ENCODE measurements around the gene TAF1D.

TAF1D gene

GRCh38 chr11:93719310-93719709, 22.0 kb downstream of the TAF1D start:
- no peak for DNase-seq

DNA sequence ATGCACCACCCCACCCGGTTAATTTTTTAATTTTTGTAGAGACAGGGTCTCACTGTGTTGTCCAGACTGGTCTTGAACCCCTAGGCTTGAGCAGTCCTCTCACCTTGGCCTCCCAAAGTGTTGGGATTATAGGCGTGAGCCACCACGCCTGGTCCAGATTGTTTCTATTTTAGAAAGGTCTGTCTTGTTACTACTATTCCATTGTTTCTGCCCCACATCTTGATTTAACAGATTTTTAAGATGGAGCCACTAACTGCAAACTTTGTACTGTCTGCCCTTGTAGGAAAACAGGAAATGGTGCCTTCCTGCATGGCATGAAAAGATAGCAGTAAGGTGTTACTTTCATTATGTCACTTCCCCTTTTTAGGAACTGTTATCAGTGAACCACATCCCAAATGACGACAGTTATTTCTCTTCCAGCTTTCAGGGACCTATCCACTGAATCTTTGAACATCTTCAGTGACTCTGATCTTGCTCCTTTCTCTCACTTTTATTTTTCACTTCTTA, 23.2 kb downstream of the TAF1D start:
- DNase-seq = no peak

GRCh38 chr11:93717501-93717900, 23.8 kb downstream of the TAF1D start:
- no peak for DNase-seq

DNA sequence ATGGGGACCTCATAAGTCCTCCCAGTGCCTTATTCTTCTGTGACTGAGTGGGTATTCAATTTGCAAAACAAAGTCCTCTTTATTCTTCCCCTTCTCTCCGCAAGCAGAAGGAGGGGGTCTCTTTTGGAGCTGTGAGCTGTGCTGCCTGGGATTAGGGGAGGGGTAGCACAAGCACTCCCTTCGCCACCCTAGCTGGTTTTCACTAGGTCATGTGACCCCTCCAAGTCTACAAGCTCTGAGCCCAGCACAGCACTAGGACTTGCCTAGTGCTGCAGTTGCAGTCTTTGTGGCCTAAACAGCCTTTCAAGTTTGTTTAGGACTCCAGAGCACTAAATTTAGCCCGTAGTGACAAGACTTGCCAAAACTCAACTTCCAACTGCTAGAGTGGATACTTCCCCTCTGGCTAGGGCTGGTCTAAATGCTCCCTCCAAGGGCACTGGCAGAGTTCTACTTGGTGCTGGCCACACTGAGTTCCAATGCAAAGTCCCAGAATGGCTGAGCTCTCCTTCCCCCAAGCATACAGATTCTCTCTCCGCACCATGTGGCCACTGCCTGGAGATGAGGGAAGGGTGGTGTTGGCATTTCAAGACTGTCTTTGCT, 25.4 kb downstream of the TAF1D start:
- no peak for DNase-seq

DNA sequence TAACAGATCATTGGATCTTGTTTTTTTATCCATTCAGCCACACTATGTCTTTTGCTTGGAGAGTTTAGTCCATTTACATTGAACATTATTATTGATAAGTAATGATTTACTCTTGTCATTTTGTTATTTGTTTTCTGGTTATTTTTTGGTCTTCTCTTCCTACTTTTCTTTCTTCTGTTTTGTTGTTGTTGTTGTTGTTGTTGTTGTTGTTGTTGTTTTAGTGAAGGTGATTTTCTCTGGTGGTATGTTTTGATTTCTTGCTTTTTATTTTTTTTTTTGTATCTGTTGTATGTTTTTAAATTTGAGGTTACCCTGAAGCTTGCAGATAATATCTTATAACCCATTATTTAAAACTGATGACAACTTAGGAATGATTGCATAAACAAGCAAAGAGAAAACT, 28.6 kb downstream of the TAF1D start:
- DNase-seq = no peak

DNA sequence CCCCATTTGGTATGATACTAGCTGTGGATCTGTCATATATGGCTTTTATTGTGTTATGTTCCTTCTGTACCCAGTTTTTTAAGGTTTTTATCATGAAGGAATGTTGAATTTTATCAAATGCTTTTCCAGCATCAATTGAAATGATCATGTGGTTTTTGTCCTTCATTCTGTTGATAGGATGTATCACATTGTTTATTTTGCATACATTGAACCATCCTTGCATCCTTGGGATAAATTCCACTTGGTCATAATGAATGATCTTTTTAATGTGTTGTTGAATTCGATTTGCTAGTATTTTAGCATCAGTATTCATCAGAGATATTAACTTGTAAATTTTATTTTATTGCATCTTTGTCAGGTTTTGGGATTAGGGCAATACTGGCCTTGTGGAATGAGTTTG, 31.1 kb downstream of the TAF1D start:
- no peak for DNase-seq

DNA sequence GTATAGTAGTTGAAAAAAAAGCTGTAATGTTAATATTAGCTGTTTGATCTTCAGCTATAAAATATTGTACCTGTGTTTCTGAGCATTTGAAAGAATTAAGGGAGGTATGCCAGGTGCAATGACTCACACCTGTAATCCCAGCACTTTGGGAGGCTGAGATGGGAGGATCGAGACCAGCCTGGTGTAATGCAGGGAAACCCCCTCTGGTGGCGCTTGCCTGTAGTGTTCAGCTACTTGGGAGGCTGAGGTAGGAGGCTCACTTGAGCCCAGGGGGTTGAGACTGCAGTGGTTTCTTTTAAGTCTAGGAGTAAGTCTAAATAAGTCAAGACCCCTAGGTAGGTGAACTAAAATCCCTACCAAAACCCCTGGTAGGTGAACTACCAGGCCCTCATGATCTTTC, 37.1 kb downstream of the TAF1D start:
- no peak for DNase-seq

DNA sequence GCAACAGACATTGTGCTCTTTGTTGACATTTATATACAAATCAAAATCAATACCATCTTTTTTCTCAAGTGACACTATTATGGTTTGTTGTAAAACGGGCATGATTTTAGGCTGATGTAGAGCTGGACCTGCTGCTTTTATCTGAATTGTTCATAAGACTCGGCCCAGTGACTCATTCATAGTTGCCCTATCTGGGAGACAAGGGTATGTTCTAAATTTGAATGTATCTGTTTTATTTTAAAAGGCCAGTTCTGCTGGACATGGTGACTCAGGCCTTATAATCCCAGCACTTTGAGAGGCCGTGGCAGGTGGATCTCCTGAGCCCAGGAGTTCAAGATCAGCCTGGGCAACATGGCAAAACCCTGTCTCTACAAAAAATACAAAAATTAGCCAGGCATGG, 40.5 kb downstream of the TAF1D start:
- DNase-seq = no peak

DNA sequence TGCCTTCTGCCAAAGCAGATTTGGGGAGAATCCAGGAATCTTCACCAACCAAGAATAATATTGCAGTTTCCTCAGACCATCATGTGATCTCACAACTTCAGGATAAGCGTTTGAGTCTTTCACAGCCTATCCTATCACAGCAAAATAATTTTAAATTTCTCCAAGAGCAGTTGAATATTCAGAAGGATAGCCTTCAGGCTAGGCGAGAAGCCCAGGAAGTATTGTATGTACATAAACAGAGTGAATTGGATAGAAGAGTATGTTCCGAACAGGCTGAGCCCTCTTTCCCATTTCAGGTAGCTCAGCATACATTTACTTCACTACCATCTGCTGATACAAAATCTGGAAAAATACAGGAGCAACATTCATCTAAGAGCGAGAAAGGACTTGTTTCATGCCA, 43.7 kb downstream of the TAF1D start:
- DNase-seq = no peak

DNA sequence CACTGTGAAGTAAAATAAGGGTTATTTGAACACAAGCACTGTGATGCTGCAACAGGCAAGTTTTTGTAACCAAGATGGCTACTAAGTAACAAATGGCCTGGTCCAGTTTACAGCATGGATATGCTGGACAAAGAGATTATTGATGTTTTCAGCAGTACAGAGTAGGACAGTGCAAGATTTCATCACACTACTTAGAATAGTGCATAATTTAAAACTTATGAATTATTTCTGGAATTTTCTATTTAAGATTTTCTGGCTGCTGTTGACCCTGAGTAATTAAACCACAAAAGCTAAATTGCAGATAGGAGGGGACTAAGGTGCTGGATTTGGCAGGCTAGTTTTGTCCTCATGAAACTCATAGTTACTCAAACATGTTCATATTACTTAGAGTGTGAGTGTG, 46.7 kb downstream of the TAF1D start:
- no peak for DNase-seq

GRCh38 chr11:93694109-93694508, 47.2 kb downstream of the TAF1D start:
- DNase-seq = no peak

DNA sequence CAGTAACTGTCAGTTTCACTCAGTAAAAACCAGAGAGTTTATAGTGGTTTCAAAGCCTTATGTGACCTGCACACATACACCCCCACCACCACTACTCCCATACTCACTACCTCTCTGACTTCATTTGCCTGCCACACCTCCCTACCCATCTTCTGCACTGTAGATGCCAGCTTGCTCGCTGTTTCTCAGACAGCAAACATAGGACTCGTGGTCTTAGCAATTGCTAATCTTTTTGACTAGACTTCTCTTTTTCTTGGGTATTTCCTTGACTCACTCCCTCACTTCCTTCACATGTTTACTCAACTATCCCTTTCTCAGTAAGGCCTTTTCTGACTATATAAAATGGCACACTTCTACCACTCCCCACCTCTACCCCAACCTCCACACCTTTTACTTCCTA, 52.1 kb downstream of the TAF1D start:
- DNase-seq = peak; percentile 43

- no peak for DNase-seq
These were observed 54.5 kb downstream of the TAF1D start for GRCh38 chr11:93686812-93687211.

GRCh38 chr11:93686226-93686625, 55.1 kb downstream of the TAF1D start:
- no peak for DNase-seq
